SK-N-MC (cell line): ENCODE data around the gene KCNJ15.

Experiments
- EZH2 ChIP-seq: fragments of 200-600 bp; sonication (generic); IDR thresholded peaks from one replicate; pipeline ENCODE4 v1.6.1; 2017; ENCODE audit warnings: antibody characterized with exemption
- POLR2AphosphoS5 ChIP-seq: IDR thresholded peaks from 2 replicates; pipeline ENCODE4 v1.6.1; 2012; ENCODE audit warnings: mild to moderate bottlenecking, low read depth, low read length, borderline replicate concordance

DNA sequence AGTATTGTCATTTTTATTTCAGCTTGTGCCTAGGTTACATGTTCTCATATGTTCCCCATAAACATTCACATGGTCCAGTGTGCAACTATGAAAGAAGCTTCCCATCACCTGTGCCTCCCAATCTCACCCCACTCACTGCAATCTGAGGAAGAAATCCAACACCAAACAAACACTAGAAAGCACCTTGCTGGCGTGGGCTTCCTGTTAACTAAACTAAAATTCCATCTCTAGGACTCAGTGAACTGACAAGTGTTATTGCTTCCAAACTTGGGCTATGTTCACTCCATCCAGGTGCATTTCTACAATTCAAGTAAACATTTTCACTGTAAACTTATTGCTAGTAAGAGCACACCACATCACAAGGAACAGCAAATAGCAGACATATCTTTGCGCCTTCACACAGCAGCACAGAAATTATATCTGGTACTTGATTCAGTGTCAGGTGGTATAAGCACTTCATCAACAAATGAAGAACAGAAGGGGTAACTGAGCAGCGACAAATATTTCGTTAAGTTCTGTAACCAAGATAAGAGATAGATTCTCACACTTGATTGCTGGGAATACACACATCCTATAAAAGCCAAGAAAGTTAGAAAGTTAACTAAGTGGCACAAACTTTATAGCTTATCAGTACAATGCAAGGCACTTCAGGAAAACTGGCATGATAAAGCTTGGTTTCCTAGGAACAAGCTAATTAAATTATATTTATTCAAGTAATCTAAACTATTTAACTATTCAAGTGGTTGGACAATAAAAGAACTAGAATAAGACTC lies 8.9 kb upstream of the KCNJ15 start:
- TF ChIP-seq POLR2AphosphoS5 (no peak), EZH2 (no peak)
